ENCODE measurements around the gene ARHGEF16.

ARHGEF16 gene

DNA sequence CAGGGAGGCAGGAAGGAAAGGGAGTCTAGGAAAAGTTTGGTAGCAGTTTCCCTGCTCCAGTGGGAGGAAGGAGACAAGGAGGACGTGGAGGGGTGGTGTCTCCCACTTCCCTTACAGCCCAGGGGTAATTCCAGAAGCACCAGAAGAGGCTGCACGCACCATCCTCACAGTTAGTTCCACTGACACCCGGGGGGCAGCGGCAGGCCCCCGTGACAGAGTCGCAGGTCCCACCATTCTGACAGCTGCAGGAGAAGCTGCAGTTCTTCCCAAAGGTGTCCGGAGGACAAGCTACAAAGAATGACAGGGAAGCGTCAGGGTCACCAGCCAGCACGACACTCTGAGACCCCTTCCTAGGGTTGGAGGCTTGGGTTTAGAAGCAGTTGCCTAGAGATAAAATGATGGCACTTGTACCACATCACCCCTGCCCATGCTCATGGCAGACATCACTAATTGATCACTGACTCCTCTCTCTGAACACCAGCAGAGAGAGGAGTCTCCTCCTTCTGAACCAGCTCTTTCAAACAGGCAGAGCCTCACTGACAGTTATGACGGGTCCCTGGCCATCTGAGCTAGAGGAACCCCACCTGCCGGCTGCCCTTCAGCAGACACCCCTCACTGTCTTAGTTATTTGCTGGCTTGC lies 53.3 kb downstream of the ARHGEF16 start:
- DNase-seq (ENCODE audit: low read depth): no peak
- H3K4me3 ChIP-seq (ENCODE audit: low read depth, low read length): no peak overlapping the region

DNA sequence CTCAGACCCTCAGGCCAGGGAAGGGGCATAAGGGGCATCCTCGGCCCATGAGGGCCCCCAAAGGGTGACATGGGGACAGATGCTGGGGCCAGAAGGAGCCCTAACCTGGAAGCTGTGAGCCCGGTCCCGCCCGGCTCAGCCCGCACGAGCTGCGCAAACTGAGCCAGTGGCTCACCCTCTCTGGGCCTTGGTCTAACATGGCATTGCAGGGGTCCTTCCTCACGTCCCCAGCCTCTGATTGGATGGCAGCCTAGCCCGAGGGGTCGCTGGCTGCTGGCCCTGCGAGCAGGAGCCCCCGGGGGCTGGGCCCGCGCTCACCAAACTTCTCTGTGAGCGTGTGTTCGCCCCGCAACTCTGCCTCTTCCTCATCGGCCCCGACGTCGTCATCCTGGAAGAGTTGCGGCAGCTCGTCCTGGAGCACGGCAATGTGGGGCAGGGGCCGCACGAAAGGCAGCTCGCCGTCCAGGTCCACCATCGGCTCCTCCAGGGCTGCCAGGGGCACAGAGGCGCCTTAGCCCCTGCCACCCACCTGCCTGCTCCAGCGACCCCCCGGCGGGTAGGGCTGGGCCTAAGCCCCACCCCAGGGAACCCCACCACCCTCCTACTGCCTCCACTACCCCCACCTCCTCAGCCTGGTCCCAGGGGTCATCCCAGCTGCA lies 54.4 kb downstream of the ARHGEF16 start:
- no peak overlapping the region for H3K4me3 ChIP-seq (ENCODE audit: low read depth, low read length)
- no peak for DNase-seq (ENCODE audit: low read depth)

DNA sequence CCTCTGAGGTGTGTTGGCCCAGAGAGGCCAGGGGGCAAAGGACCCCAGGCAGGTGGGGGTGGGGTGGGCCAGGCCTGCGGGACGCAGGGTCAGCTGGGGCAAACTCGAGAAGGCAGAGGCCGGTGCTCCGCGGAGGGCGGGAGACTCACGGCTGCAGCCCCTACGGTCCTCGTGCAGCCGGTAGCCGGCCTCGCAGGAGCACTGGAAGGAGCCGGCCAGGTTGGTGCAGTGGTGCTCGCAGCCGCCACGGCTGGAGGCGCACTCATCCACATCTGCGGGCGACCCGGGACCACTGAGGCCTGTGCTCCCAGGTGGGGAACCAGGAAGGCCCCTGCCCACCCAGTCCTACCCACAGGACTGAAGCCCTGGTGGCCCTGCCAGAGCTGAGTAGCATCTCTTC lies 55.3 kb downstream of the ARHGEF16 start:
- H3K4me3 ChIP-seq (ENCODE audit: low read depth, low read length): no peak overlapping the region
- DNase-seq (ENCODE audit: low read depth): no peak

DNA sequence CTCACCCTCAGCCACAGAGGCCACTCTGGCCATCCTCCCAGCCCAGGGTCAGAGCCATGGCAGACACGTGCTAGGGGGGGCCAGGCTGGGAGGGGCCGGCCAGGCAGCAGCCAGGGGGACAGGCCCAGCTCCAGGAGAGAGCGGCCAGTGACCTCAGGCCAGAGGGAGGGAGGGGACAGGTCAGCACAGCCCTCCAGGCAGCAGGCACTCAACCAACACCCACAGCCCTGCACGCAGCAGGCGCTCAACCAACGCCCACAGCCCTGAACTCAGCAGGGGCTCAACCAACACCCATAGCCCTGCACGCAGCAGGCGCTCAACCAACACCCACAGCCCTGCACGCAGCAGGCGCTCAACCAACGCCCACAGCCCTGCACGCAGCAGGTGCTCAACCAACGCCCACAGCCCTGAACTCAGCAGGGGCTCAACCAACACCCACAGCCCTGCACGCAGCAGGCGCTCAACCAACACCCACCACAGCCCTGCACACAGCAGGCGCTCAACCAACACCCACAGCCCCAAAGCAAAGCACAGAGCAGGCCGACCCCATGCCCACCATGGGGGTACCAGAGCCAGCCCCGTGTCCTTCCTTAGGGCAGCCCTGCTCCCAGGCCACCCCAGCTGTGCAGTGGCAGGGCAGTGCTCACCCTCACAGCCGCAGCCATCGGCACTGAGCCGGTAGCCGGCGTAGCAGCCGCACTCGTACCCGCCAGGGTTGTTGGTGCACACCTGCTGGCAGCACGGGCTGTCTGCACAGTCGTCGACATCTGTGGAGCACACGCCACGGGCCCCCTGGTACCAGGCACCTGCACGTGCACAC lies 55.9 kb downstream of the ARHGEF16 start:
- H3K4me3 ChIP-seq (ENCODE audit: low read depth, low read length): no peak overlapping the region
- no peak for DNase-seq (ENCODE audit: low read depth)

DNA sequence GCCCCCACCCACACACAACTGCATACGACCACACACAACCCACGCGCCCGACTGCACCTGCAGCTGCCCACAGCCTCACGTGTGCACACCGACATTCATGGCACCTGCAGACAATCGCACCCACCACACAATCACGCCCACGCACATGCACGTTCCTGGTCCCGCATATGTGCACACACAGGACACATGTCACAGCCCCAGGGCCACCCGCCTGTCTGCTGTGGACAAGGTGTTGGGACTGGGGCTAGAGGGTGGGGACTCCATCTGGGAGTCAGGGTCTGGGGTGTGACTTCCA lies 56.4 kb downstream of the ARHGEF16 start:
- no peak for DNase-seq (ENCODE audit: low read depth)

DNA sequence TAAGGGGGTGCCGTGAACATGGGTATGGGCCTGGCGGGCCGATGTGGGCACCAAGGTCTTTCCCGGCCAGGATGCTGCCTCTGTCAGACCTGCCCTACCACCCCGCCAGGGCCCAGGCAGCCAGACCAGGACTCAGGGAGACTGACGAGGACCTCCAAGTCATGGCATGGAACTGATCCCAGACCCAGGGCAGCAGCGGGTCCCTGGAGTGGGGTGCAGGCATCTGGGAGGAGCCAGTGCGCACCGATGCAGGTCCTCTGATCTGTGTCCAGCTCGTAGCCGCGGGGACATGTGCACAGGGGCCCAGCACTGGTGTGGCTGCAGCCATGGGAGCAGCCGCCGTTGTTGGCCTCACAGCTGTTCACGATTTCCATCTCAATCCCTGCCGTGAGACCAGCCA lies 56.8 kb downstream of the ARHGEF16 start:
- H3K4me3 ChIP-seq (ENCODE audit: low read depth, low read length): no peak overlapping the region
- DNase-seq (ENCODE audit: low read depth): no peak

More for the DNA sequence above, 56.4 kb downstream of the ARHGEF16 start:
- H3K4me3 ChIP-seq (ENCODE audit: low read depth, low read length): no peak overlapping the region

DNA sequence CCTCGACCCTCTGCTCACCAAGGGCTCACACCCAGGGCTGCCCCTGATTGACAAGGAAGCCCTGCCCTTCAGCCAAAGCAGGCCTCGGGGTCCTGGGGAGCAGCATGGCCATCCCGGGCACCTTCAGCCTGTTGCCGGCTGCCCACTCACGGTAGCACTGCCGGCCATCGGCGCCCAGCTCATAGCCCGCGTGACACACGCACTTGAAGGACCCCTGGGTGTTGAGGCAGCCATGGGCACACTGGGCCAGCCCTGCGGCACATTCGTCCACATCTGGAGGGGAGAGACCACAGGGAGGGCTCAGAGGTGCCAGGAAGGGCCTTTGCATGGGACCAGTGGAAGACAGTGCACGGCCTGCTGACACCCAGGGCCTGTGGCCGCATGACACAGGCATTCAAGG lies 57.4 kb downstream of the ARHGEF16 start:
- DNase-seq (ENCODE audit: low read depth): no peak
- H3K4me3 ChIP-seq (ENCODE audit: low read depth, low read length): no peak overlapping the region

DNA sequence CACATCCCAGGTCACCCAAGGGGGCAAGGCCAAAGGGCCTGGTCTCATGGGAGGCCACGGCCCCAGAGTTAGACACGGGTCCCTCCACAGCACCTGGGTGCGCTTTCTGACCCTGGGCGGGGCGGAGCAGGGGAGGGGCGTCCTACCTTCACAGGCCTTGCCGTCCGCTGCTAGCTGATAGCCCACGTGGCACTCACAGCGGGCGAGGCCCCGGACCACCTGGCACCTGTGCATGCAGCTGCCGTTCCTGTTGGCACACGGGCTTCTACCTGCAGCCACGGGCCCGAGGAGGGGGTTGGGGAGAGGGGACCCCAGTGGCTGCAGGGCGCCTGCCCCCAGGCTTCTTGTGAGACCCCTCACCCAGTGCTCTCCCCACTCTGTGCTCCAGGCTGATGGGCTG lies 59.9 kb downstream of the ARHGEF16 start:
- no peak overlapping the region for H3K4me3 ChIP-seq (ENCODE audit: low read depth, low read length)
- DNase-seq (ENCODE audit: low read depth): no peak

DNA sequence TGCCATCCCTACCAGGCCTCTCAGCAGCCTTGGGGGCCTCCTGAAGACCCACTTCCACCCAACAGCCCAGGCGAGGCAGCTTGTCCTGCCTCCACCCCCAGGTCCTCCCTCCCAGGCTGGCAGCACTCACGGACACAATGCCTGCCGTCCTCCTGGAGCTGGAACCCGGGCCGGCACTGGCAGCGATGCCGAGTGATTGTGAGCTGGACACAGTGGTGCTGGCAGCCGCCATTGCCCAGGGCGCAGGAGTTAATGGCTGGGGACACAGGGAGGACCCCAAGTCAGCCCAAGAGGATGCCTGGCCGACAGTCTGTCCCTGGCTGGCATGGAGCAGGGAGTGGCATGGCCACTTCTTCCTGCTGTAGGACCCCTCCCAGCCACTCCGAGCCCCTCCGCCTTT lies 60.8 kb downstream of the ARHGEF16 start:
- no peak overlapping the region for H3K4me3 ChIP-seq (ENCODE audit: low read depth, low read length)
- DNase-seq (ENCODE audit: low read depth): no peak

DNA sequence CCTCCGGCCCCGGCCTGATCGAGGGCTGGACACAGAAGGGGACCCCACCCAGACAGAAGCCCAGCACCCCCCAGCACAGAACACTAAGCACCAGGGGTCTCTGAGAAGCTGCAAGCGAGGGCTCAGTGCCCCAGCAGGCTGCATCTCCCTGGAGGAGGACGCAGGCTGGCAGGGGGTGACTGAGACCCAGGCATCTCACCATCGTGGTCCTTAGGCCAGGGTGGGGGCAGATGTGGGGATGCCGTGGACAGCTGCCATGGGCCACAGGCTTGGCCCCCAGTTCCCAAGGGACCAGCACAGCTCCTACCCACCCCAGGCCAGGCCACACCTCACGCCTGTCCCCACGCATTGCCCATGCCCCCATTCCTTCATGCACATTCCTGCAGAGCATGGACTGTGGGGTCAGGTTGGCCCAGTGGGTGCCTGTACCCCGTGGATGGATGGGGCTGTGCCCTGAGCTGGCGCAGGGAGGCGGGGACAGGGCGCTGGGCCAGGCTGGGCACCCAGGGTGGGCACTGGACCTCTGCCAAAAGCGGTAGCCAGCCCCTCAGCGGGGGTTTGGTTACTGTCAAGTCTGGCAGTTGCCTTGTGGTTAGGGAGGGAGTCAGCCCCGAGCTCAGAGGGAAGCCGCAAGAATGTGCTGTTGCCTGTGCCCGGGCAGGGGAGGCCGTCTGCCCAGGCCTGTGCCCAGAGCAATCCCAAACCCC lies 61.5 kb downstream of the ARHGEF16 start:
- no peak overlapping the region for H3K4me3 ChIP-seq (ENCODE audit: low read depth, low read length)
- no peak for DNase-seq (ENCODE audit: low read depth)

DNA sequence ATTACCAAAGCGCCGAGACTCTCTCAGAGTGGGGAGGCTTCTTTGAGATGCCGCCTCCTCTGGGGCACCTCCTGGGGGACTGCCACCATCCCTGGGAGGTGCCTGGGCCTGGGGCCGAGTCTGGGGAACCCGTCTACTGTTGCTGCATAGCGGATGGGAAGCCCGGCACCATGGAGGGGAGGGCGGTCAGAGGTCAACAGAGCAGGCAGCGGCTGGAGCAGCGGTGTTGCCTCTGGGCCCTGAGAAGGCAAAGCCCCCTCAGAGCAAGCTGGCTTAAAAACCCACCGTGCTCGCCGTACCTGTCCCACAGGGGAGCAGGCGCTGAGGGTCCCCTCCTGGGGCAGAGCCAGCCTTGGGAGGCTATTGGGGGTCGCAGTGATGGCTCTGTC lies 62.0 kb downstream of the ARHGEF16 start:
- no peak for DNase-seq (ENCODE audit: low read depth)
- no peak overlapping the region for H3K4me3 ChIP-seq (ENCODE audit: low read depth, low read length)

DNA sequence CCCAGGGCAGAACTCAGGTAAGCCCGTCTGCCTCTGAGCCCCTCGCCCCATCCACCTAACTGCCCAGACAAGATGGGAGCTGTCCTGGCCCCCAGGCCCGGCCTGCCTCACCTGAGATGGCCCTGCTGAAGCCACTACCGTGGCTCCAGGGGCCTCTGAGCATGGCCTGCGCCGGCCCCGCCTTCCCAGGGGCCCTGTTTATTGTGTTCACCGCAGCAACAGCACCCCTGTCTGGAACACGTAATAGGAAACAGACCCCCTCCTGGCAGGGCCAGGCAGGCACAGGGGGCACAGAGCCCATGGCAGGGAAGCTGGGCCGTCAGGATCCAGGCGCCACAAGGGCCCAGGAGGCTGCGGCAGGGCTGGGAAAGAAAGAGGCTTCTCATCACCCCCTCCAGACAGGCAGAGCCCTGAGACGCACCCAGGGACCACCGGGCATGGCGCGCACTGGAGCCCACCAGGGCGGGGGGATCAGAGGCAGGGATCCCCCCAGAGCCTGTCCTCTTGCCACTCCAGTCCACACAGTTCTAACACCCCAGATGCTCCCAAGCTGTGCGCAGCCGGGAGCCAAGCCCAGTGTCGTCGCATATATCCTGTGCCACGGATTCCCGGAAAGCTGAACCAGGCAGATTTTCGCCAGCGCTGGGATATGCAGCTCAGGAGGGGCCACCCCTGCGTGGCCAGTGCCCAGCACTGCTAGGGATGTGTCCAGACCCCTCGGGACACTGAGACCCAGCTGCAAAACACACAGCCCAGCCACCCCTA lies 62.6 kb downstream of the ARHGEF16 start:
- DNase-seq (ENCODE audit: low read depth): no peak
- no peak overlapping the region for H3K4me3 ChIP-seq (ENCODE audit: low read depth, low read length)

DNA sequence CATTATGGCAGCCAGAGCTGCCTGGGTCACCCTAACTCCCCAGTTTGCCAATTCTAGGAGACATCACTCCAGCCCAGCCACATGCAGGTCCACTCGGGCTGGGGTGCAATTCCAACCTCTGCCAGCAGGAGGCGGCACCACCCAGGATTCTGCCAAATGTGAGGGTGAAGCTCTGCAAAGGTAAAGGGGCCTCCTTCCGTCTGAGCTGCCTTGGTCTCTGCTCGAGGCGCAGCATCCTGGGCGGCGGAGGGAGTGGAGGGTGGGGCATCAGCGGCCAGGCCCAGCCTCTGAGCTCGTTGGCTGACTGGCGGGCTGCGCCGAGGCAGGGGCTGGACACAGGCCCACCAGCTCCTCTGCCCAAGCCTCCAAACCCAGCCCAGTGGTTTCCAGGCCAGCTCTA lies 63.8 kb downstream of the ARHGEF16 start:
- H3K4me3 ChIP-seq (ENCODE audit: low read depth, low read length): no peak overlapping the region
- no peak for DNase-seq (ENCODE audit: low read depth)

DNA sequence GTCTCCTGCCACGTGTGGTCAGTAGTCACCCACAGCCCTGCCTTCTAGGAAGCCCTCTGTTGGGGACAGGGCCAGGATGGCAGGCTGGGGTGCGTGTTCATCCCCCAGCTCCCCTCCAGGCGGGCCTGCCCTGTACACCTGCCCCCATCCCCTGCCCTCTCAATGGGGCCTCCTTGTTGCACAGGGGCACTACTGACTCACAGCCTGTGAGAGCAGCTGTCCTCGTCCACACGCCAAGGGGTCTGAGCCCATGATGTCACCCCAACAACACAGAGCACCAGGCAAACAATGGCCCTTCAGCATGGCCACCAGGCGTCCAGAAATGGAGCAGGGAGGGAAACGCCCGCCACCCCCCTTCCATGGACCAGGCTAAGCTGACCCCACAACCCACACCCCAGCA lies 64.3 kb downstream of the ARHGEF16 start:
- no peak overlapping the region for H3K4me3 ChIP-seq (ENCODE audit: low read depth, low read length)
- DNase-seq (ENCODE audit: low read depth): no peak

DNA sequence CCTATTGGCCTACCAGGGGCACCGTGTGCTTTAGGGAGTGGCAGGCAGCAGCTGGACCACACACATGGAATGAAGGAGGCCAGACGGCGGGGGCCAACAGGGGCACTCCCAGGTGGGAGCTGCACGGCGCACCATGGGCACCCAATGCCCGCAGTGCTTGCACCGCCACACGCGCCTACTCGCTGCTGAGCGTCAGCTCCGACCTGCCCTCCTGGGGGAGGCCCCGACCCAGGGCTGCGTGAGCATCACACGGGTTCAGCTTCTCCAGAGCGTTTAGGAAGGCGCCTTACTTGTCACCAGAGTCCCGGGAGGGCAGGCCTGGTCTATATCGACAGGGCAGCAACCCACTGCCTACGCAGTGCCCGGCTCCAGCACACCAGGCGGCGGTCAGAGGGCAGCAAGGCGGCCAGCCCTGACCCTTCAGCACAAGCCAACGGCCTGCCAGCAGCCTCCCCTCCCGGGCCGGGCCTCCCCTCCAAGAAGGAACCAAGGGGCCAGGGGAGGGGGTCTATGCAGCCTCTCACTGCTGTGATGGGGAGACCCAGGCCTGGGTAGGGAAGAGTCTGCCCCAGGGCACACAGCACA lies 64.9 kb downstream of the ARHGEF16 start:
- no peak for DNase-seq (ENCODE audit: low read depth)
- no peak overlapping the region for H3K4me3 ChIP-seq (ENCODE audit: low read depth, low read length)

DNA sequence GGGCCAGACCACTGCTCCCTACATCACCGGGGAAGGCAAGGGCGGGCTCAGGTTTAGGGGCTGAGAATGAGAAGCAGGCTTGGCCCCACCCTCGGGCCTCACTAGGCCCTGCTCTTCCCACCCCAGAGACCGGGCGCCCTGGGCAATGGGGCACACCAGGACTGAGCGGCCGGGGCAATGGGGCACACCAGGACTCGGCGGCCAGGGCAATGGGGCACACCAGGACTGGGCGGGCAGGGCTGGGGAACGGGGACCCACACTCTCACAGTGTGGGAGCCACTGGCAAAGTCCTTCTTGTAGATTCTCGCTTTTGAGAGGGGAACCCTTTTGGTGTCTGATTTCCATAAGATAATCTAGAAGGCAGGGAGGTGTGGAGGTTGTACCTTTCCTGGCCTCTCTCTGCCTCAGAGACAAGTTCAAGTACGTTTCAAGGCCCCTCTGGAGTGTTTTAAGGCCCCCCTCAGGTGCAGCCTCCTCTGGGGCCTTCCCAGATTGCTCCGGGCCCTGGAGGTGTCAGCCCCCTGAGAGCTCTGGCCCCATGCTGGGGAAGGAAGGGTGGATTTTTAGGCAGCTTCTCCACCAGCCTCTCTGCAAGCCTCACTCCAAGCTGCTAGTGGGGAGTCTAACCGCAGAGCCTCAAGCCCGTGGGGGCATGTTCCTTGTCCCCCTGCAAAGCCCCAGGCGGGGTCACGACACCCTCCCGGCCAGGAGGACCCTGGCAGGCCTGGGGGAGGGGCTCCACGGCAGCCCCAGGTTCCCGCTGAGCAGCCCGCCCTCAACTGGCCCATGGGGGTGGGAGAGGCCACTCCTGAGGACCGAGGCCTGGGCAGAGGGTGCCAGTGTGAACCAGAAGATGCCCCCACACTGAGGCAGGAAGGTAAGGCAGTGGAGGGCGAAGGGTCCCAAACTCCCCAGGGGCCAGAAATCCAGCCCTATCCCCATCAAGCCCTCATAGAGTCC lies 66.2 kb downstream of the ARHGEF16 start:
- no peak for DNase-seq (ENCODE audit: low read depth)
- H3K4me3 ChIP-seq (ENCODE audit: low read depth, low read length): no peak overlapping the region

DNA sequence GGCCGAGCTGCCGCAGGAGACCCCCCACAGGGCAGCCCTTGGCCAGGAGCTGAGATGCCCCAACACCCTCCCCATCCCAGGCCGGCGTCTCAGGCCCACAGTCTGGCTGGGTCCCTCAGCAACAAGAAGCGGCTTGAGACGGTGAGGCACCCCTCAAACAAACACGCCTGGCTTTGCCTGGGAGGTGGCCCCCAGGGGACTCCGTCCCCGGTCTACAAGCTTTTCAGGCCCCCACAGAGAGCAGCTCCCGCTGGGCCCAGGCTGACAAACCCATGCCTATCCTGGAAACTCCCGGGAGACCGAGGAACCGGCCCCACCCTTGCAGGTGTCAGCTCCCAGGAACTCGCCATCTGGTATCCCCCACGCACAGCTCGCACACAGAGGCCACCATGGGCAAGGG lies 67.0 kb downstream of the ARHGEF16 start:
- H3K4me3 ChIP-seq (ENCODE audit: low read depth, low read length): no peak overlapping the region
- no peak for DNase-seq (ENCODE audit: low read depth)

DNA sequence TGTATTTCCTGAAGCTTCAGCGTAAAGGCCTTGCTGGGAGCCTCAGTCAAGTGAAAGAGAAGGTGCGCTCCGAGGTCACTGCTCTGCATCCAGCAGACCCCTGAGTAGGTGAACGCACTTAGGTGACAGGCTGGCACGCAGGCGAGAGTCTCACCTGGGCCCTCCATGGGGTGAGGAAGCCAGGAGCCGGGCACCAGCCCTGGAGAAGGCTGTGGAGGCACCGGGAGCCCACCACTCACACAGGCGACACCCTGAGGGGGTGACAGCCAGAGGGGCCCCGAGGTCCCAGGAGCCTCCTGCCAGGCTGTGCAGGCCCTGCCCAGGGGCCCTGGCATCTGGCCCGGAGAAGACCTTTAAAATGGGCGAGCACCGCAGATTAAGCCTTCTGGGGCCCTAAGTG lies 67.6 kb downstream of the ARHGEF16 start:
- H3K4me3 ChIP-seq (ENCODE audit: low read depth, low read length): no peak overlapping the region
- no peak for DNase-seq (ENCODE audit: low read depth)
